Measurements from ENCODE around the gene JSRP1. TPM values are rescaled to one million over a fixed set of nuclear protein-coding genes. Genes with fewer than 3 reads are reported as not detected.
A peak's percentile ranks its signal among the peaks of the same experiment; 100 is the strongest.

JSRP1 gene
- total RNA-seq (2014; rRNA removed; shearing (Covaris generic)) (2.4 and 4.5 TPM in 2 replicates), polyA plus RNA-seq (2016; fragmentation: Nextera tagmentation; extraction: Ambion mirVana) (3.1 and 3.7 TPM in 2 replicates)
- long read RNA-seq: 0 reads

- peaks cover 3% of the 10 kb centered on the region; the same call in 2 of the 3 replicates for H3K4me1 Mint-ChIP-seq
- H3K27me3 Mint-ChIP-seq (ENCODE audit: insufficient read depth, low read depth, poor library complexity): peaks cover 33% of the 10 kb centered on the region
- Histone ChIP-seq H3K4me1 (ENCODE audit: insufficient read depth) (peaks cover 5% of the 10 kb centered on the region; the same call in 1 of the 2 replicates), H3K9me2 (ENCODE audit: insufficient read depth) (no peaks in the 10 kb centered on the region), H3K4me3 (no peak within 1 kb of the TSS), H3K27me3 (ENCODE audit: insufficient read depth) (peaks cover 21% of the 10 kb centered on the region), H3K36me3 (ENCODE audit: insufficient read depth) (no peaks in the 10 kb centered on the region), H2AFZ (no peak within 1 kb of the TSS), H4K20me1 (replicated peaks; ENCODE audit: insufficient read depth) (no peaks in the 10 kb centered on the region), H3K79me2 (replicated peaks; ENCODE audit: insufficient read depth) (no peaks in the 10 kb centered on the region), H3K27ac (ENCODE audit: low read depth) (no peak within 1 kb of the TSS), H3F3A (replicated peaks; ENCODE audit: low read depth) (peaks cover 4% of the 10 kb centered on the region; the same call in 1 of the 2 replicates), H3K4me2 (no peak within 1 kb of the TSS)
- H3K36me3 Mint-ChIP-seq (ENCODE audit: low read depth): no peaks in the 10 kb centered on the region
- ATAC-seq (no peak), DNase-seq (ENCODE audit: low spot score) (peak; percentile 56)
- no peak within 1 kb of the TSS for H3K4me3 Mint-ChIP-seq
- no peaks in the 10 kb centered on the region for H3K9me3 Mint-ChIP-seq
- TF ChIP-seq ZNF331 (CRISPR knock-in tag; IDR thresholded peaks at IDR 0.05; ENCODE audit: low read depth): no peak
- no peak for TF ChIP-seq ZNF114 (CRISPR knock-in tag; IDR thresholded peaks at IDR 0.05)
- TF ChIP-seq REST (IDR thresholded peaks at IDR 0.05; ENCODE audit: unreplicated experiment): no peak
- TF ChIP-seq POLR2AphosphoS5 (IDR thresholded peaks at IDR 0.05; ENCODE audit: low read depth): no peak
- TF ChIP-seq JUNB (IDR thresholded peaks at IDR 0.05; ENCODE audit: unreplicated experiment): no peak
- no peak for TF ChIP-seq NANOG (IDR thresholded peaks at IDR 0.05; ENCODE audit: borderline replicate concordance)
- no peak for TF ChIP-seq EZH2phosphoT487 (IDR thresholded peaks at IDR 0.05; ENCODE audit: unreplicated experiment)
- no peak for TF ChIP-seq EZH2 (IDR thresholded peaks at IDR 0.05; ENCODE audit: low read depth, unreplicated experiment)
- TF ChIP-seq ETS1 (IDR thresholded peaks at IDR 0.05): no peak
- TF ChIP-seq CREB1 (CRISPR knock-in tag; IDR thresholded peaks at IDR 0.05; ENCODE audit: low read depth): no peak
- TF ChIP-seq ZNF462 (CRISPR knock-in tag; IDR thresholded peaks at IDR 0.05): no peak
- H3K27ac Mint-ChIP-seq: no peak within 1 kb of the TSS
These were observed at the start of gene JSRP1 for GRCh38 chr19:2255982-2256685. TSS of gene JSRP1 (minus strand) at chr19:2256417. CDS start at chr19:2255314, 1,103 bp downstream.

All from GM23338 (cell line).